HEK293T (cell line): Measurements from ENCODE around the gene SPTLC2.

Experiments
- CTCF ChIA-PET: fragments of 350-600 bp; formaldehyde crosslinking; extraction: SDS; loops from one replicate; lab custom pipeline; 2021; ENCODE audit warnings: antibody characterized with exemption, inconsistent platforms; lab: Yijun Ruan, JAX
- POLR2A ChIA-PET: fragments of 350-600 bp; formaldehyde crosslinking; extraction: SDS; loops from one replicate; lab custom pipeline; 2020; ENCODE audit warnings: antibody characterized with exemption, inconsistent platforms; lab: Yijun Ruan, JAX
- DNase-seq: peaks from one replicate; pipeline ENCODE4 v3.0.0; 2012; ENCODE audit warnings: mixed read lengths; ENCODE audit errors: extremely low spot score
- ARNT ChIP-seq: fragments of 450-650 bp; IDR thresholded peaks from 2 replicates; pipeline ENCODE4 v1.6.1; 2017; ENCODE audit warnings: mild to moderate bottlenecking
- BHLHE40 ChIP-seq: fragments of 450-650 bp; IDR thresholded peaks from 2 replicates; pipeline ENCODE4 v1.6.1; 2016; ENCODE audit warnings: mild to moderate bottlenecking, moderate library complexity, borderline replicate concordance
- CTBP1 ChIP-seq: fragments of 450-650 bp; IDR thresholded peaks from 2 replicates; pipeline ENCODE4 v1.6.1; 2016; ENCODE audit warnings: borderline replicate concordance
- ELF4 ChIP-seq: fragments of 450-650 bp; IDR thresholded peaks from 2 replicates; pipeline ENCODE4 v1.6.1; 2017; ENCODE audit warnings: antibody characterized with exemption
- FOXA1 ChIP-seq: fragments of 450-650 bp; IDR thresholded peaks from 2 replicates; pipeline ENCODE4 v1.6.1; 2016; ENCODE audit warnings: mild to moderate bottlenecking
- FOXK2 ChIP-seq: fragments of 450-650 bp; IDR thresholded peaks from 2 replicates; pipeline ENCODE4 v1.6.1; 2016; ENCODE audit warnings: mild to moderate bottlenecking
- FOXM1 ChIP-seq: fragments of 450-650 bp; IDR thresholded peaks from 2 replicates; pipeline ENCODE4 v1.6.1; 2017; ENCODE audit warnings: mild to moderate bottlenecking, borderline replicate concordance
- HDGF ChIP-seq: fragments of 450-650 bp; IDR thresholded peaks from 2 replicates; pipeline ENCODE4 v1.6.1; 2017; ENCODE audit warnings: antibody characterized with exemption, borderline replicate concordance
- L3MBTL2 ChIP-seq: fragments of 450-650 bp; conservative IDR thresholded peaks from 2 replicates; pipeline ENCODE4 v1.6.1; 2016; ENCODE audit warnings: mild to moderate bottlenecking
- LEF1 ChIP-seq: fragments of 450-650 bp; IDR thresholded peaks from 2 replicates; pipeline ENCODE4 v1.6.1; 2017; ENCODE audit warnings: mild to moderate bottlenecking, borderline replicate concordance
- NFRKB ChIP-seq: fragments of 450-650 bp; IDR thresholded peaks from 2 replicates; pipeline ENCODE4 v1.6.1; 2016; ENCODE audit warnings: mild to moderate bottlenecking, moderate library complexity
- PKNOX1 ChIP-seq: fragments of 450-650 bp; IDR thresholded peaks from 2 replicates; pipeline ENCODE4 v1.6.1; 2016
- SP1 ChIP-seq: fragments of 450-650 bp; IDR thresholded peaks from 2 replicates; pipeline ENCODE4 v1.6.1; 2017
- SUZ12 ChIP-seq: fragments of 450-650 bp; IDR thresholded peaks from 2 replicates; pipeline ENCODE4 v1.6.1; 2016; ENCODE audit warnings: mild to moderate bottlenecking
- TARDBP ChIP-seq: fragments of 450-650 bp; IDR thresholded peaks from 2 replicates; pipeline ENCODE4 v1.6.1; 2016
- ZNF384 ChIP-seq: fragments of 450-650 bp; IDR thresholded peaks from 2 replicates; pipeline ENCODE4 v1.6.1; 2016

Gene SPTLC2

GRCh38 chr14:77526266-77526665 is 90.2 kb downstream of the SPTLC2 start:
- no peak for DNase-seq
- CTCF ChIA-PET = no interaction called here
- no peak for TF ChIP-seq HDGF
- TF ChIP-seq TARDBP = no peak
- no peak for TF ChIP-seq ELF4
- no peak for TF ChIP-seq FOXM1
- TF ChIP-seq L3MBTL2 = no peak
- no peak for TF ChIP-seq SUZ12
- no peak for TF ChIP-seq PKNOX1
- no peak for TF ChIP-seq BHLHE40
- no peak for TF ChIP-seq ZNF384
- TF ChIP-seq CTBP1 = no peak
- no peak for TF ChIP-seq SP1
- no peak for TF ChIP-seq LEF1
- POLR2A ChIA-PET = no interaction called here

GRCh38 chr14:77524536-77524935 is 91.9 kb downstream of the SPTLC2 start:
- POLR2A ChIA-PET = interaction anchor here (0.7 kb wide), 1 partner anchor 65 kb away, joined by 3 read pairs; no protein-coding TSS in a partner anchor
- TF ChIP-seq FOXK2 (no peak), L3MBTL2 (no peak), PKNOX1 (peak; percentile 35; the same call in 1 of the 2 replicates), NFRKB (no peak)
- CTCF ChIA-PET = no interaction called here
- no peak for DNase-seq

- no peak for DNase-seq
- TF ChIP-seq HDGF (no peak), ZNF384 (no peak), SP1 (no peak), FOXM1 (no peak), ARNT (no peak), FOXK2 (no peak), BHLHE40 (no peak), CTBP1 (no peak), L3MBTL2 (no peak), LEF1 (no peak), PKNOX1 (no peak), ELF4 (no peak), NFRKB (no peak), SUZ12 (no peak)
- CTCF ChIA-PET = interaction anchor here (0.5 to 1.2 kb wide), 2 partner anchors 40 to 1398 kb away, joined by 3 read pairs; no protein-coding TSS in a partner anchor
- POLR2A ChIA-PET = no interaction called here
Measured at GRCh38 chr14:77523109-77523508, 93.3 kb downstream of the SPTLC2 start.

GRCh38 chr14:77520555-77520954 is 95.9 kb downstream of the SPTLC2 start:
- no peak for DNase-seq
- POLR2A ChIA-PET = interaction anchor here (1.0 kb wide), 1 partner anchor 143 kb away, joined by 3 read pairs; the partner anchor contains the start of genes SAMD15 and TMED8
- no peak for TF ChIP-seq BHLHE40
- TF ChIP-seq TARDBP = no peak
- no peak for TF ChIP-seq FOXK2
- no peak for TF ChIP-seq ARNT
- TF ChIP-seq FOXM1 = no peak
- TF ChIP-seq SP1 = no peak
- no peak for TF ChIP-seq ELF4
- TF ChIP-seq HDGF = no peak
- no peak for TF ChIP-seq PKNOX1
- no peak for TF ChIP-seq NFRKB
- no peak for TF ChIP-seq SUZ12
- TF ChIP-seq CTBP1 = no peak
- no peak for TF ChIP-seq ZNF384
- no peak for TF ChIP-seq L3MBTL2
- no peak for TF ChIP-seq LEF1
- no peak for TF ChIP-seq FOXA1
- CTCF ChIA-PET = interaction anchor here (0.8 kb wide), 1 partner anchor 13 kb away, joined by 4 read pairs; no protein-coding TSS in a partner anchor

GRCh38 chr14:77516126-77516525 is 100.3 kb downstream of the SPTLC2 start:
- POLR2A ChIA-PET = no interaction called here
- CTCF ChIA-PET = no interaction called here
- no peak for DNase-seq
- TF ChIP-seq L3MBTL2 (no peak), SUZ12 (no peak), LEF1 (no peak), ARNT (no peak), HDGF (no peak), FOXA1 (no peak), CTBP1 (no peak), ELF4 (no peak)
